Measurements from ENCODE around the gene GRIK1.
A peak's percentile ranks its signal among the peaks of the same experiment; 100 is the strongest.

Gene GRIK1

DNA sequence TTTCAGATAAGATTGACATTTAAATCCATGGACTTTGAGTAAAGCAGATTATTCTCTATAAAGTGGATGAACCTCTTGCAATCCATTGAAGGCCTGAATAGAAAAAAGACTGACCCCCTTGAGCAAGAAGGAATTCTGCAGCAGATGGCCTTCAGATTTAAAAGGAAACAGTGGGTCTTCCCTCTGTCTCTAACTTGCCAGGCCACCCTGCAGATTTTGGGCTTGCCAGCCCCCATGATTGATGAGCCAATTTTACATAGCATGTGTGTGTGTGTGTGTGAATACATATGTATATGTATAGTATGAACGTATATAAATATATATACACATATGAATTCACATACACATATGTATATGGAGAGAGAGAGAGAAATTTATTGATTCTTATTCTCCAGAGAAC lies 113.4 kb downstream of the GRIK1 start:
- no peak for DNase-seq

DNA sequence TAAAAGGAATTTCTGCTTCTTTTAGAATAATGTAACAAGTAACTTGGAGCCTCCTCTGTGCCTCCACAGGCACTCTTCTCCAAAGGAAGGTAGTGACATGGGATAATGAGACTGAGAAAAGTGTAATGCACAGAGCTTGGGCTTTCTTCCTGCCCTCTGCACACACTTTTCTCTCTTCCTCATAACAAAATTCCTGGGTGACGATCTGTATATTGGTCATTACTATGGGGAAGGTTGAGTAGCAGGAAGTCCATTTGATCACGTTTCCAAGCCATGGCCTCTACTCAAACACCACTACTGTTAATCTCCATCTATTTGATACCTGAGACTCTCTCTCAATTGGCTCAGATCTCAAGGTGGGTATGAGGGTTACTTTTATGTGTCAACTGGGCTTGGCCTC lies 113.9 kb downstream of the GRIK1 start:
- DNase-seq, result no peak

DNA sequence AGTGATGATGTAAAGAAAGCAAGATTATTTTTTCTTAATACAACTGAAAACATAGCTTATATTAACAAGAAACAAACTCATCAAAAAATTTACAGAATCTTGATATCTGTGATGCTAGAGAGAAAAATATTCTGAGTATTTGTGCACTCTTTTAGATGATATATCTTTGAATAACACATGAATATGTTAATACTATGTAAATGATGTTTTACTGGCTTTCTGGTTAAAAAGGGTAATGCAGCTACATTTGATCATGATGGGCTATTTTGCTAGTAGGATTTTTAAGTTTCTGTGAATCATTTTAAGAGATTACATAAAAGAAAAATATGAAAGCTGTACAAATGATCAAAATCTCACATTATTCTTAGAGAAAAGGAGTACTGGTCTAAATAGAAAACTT lies 114.5 kb downstream of the GRIK1 start:
- DNase-seq, result no peak

DNA sequence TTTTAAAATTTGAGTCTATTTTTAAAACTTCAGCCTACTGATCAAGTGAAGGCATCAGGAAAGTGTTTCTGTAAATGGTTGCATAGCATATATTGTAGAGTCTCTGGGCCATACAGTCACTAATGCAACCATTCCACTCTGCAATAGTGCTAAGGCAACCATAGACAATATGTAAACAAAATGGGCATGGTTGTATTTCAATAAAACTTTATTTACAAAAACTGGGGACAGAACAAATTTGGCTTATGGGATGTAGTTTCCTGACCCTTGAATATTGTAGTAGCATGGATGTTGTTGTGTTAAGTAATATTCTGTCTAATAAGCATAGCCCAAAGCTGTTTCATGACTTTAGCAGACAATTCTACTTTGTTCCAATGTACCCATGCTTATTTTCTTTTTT lies 117.7 kb downstream of the GRIK1 start:
- DNase-seq, result no peak

DNA sequence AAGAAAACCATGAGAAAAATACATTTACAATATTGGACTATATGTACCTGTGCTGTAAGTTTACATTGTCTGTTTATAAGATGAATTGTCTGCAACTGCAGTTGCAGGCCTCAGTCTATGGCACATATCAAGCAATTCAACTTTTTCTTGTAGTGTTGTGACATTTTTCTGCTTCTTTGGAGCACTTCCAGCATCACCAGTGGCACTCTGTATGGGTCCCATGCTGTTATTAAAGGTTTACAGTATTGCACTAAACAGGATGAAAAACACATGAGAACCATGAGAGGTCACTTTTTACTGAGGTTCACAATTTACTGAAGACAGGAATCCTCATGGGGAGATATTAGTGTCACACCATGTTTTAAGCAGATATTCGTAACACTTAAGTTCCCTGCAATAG lies 118.6 kb downstream of the GRIK1 start:
- no peak for DNase-seq

DNA sequence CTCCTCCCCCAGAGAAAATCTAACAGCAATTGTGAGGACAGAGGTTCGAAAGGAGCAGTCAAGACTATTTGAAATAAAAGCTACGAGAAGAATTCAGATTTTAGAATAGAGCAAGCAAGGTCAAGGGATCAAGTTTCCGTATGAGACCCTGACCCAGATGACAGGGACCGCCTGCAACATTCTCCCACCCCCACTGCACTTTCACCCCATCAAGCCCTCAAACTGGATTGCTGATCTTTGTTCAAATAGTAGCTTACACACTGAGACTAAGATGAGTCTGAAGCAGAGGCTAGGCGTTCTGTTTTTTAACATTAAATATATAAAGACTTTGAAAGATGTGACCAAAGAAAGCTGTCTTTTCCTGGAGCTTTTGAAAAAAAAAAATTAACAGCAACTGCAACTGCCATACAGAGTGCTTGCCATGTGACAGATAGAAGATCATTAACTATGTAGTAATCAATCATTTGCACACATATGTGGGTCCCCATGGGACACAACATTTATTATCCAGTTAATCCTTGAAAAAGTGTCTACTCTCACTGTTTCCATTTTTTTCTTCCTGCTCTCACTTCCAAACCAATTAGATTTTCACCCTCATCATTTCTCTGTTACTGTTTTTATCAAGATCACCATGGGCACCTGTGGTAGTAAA lies 120.0 kb downstream of the GRIK1 start:
- DNase-seq, result no peak

DNA sequence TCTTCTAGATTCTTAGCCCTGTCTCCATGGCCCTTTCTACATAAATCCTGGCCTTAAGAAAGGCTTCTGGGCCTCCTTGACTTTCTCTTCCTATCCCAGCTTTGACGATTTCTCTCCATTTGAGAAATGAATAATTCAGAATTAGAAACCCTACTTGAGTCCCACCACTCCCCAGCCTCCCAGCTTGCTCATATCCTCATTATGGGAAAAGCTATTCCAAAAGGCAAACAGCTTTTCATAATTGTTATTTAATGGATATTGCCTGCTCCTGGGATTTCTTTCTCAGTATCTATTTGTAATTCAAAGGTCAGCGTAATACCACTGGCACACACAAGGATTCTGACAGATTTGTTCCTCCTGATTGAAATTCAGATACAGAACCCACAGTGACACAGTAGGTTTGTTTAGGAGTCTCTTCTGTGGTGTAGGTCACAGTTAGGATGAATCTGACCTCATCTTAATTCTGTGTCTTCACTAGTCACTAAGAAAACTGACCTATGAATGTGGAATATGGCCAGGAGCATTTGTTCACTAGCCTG lies 121.3 kb downstream of the GRIK1 start:
- no peak for DNase-seq

DNA sequence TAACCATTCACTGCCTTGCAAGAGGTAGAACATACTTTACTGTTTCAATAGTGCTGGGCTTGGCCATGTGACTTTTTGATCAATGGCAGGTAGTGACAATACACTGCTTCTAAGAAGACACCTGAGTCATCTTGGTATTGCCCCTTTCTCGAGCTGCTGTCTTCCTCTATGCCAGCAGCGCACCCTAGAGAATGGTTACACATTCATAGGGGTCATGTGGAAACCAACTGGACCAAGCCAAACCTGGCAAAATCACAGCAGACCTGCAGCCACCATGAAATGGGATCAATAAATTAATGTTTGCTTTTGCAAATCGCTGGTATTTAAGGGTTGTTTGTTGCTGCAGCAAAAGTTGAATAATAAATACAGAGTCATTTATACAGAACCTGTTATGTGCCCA lies 122.3 kb downstream of the GRIK1 start:
- no peak for DNase-seq

DNA sequence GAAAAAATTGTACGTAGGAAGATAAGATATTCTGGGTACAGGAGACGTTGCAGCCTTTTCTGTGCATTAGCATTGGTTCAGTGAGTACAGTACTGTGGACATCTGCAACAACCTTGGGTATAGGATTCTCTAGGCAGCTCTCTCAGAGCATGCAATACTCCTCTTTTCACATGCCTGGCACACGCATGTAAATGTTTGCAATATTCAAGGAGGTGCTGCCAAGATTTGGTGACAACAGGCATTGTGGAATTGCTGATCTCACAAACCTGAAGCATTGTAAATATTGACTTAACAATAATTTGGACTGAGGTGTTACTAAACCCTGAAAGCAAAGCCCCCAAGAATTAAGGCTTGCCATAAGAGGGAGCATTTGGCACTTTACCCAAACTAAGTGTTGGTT lies 126.8 kb downstream of the GRIK1 start:
- DNase-seq, result peak in 1 of 2 experiments; percentile 18

DNA sequence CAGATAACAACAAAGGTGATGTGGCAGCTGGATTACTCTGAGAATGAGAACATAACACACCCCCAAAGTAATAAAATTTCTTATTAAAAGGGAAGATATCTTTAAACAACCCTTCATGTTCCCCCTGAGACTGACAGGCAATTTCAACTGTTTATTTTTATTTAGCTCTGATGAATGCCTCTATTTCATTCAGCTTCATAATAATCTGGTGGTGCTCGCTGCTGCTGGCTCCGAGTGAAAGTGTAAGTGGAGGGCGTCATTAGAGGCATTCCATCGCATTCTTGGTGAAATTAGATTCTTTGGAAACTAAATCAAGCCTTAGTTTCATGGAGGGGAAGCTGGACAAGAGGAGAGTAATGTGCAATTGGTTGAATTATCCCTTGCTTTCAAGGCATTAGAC lies 128.9 kb downstream of the GRIK1 start:
- no peak for DNase-seq

DNA sequence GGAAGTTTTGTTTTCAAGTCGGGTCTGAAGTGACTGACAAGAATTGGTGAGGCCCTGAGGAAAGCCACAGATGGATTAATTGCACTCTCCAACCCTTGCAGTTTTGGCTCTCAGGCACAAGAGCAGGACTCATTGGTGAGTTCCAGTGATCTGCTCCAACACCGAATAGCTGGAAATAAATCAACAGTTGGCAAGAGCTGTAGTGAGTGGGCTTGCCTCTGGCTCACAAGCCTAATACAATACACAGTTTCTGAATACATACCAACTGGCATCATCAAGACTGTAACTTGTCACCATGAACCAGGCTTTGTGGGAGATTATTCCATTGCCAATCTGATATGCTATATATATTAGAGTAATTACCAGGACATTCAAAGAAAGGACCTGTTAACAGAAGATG lies 131.6 kb downstream of the GRIK1 start:
- DNase-seq, result no peak

DNA sequence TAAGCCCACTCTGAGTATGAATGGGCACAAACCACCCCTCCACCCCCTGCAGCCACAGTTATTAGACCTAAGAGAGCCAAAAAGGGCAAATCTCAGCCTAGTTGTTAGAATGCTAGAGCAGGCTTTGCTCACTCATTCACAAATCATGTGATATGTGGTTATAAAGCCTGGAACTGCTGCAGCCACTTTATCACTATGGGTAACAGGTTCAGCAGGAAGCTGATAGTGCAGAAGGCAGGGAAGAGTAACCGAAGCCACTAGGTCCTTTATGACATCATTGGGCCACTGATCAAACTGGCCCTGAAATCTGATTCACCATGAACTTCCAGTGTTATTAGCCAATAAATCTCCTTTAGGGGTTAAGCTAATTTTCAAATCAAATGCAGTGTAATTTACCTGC lies 134.7 kb downstream of the GRIK1 start:
- DNase-seq, result no peak

DNA sequence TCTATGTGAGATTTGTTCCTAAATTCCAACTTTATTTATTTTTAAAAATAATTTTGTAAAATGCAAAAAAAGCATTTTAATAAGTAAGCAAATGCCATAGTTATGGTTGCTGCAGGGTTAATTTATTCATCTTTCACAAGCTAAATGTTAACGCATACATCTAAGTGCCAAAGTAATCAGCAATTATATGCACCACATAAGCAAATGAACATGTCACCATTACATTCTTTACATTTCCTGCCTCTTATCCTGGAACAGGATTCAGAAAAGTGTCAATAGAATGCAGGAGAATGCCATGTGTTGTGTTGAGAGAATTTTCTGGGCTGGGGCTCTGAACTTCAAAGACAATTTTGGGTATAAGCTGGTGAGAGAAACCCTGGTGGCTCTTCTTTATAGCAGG lies 136.6 kb downstream of the GRIK1 start:
- peak in 1 of 2 experiments; percentile 0 for DNase-seq

DNA sequence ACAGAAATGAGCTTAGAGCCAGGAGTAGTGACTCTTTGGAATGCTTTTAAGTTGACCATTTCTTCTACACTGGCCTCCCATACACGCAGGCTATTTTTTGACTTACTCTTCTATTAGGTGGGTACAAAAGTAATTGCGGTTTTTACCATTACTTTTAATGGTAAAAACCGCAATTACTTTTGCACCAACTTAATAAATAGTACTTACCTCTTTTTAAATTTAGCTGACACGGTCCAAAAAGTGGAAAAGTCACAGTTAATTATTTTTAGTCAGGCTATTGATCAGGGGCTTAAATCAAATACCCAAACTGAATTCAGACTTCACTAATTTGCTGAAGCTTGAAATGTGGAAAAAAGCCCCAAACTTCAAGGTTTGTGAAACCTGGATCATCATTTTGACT lies 138.7 kb downstream of the GRIK1 start:
- no peak for DNase-seq

DNA sequence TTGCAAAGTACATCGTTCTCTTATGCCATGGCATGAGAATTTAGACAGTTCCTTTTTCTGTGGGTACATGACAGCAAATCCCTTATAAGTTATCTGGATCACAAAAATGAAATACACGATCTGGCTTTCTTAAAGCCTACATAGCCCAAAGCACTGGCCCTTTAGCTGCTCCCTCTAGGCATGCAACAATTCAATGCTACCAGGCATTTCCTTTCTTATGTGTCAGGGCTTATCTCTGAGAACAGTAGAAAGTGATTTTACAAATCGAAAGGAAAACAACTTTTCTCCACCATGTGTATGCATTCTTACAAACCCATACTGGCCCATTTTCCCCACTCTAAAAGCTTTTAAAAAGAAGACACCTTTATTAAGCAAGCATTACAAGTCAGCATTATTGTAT lies 139.7 kb downstream of the GRIK1 start:
- no peak for DNase-seq

DNA sequence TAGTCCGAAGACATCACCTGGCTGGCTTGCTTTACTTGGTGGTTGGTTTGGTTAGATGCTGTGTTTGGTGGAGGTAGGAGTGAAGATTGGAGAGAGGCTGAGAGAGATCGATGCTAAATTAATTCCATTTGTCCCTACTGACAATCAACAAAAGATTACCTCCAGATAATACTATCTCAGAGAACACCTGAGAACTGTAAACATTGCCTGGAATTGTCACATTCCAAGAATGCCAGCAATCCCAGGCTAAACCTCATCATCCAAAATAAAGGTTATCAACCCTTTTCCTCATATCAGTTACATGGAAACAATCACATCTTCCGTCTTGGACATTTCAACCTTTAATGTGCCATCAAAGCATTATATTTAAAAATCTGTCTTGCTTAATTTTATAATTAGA lies 141.0 kb downstream of the GRIK1 start:
- DNase-seq, result no peak

DNA sequence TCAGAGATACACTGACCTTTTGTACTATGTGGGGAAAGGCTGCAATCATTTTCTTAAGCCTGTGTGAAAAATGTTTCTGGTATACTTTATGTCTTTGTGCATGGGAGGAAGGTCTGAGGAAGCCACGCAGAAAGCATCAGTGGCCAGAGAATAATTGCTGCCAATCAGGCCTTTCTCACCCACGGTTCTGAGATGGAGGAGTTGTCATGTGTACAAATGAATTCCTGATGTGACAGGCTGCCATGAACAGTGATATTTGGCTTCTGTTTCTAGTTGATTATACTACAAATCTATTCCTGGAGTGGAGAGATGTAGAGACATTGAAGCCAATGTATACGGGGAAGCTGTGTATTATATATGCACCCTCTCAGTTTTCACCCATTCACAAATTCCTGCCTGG lies 142.6 kb downstream of the GRIK1 start:
- DNase-seq, result no peak

DNA sequence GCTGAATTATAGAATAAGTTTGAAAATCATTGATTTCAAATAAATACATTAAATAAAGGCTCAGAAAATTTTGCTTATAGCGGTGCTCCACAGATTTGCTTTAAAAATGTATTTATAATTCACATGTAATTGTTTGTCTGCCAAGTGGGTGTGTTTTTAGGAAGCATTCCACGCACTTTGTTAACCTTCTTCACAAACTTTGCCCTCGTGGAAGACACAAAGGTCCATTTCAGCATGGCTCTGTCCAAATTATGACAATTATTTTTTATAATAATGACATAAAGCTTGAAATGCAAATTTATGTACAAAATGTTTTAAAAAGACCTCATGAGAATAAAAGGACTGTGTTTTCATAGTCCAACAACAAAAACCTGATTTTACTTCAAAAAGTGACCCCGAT lies 146.1 kb downstream of the GRIK1 start:
- DNase-seq, result no peak

DNA sequence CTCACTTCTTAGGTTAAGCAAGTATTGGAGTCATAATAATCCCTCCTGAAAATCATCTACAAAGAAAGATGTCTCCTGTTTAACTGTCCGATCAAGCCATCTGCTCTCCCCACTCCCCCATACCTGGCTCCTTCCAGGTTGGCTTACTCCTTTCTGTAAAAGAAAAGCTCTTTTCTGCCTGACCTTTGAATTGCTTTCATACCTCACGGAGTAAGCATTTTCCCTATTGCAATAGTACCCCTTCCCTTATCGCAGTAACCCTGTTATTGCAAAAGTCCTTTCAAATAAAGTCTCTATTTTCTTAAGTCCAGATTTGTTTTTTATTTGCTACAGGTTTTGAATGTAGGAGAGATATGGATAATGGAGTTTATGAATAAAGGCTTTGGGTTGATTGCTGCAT lies 150.4 kb downstream of the GRIK1 start:
- no peak for DNase-seq

DNA sequence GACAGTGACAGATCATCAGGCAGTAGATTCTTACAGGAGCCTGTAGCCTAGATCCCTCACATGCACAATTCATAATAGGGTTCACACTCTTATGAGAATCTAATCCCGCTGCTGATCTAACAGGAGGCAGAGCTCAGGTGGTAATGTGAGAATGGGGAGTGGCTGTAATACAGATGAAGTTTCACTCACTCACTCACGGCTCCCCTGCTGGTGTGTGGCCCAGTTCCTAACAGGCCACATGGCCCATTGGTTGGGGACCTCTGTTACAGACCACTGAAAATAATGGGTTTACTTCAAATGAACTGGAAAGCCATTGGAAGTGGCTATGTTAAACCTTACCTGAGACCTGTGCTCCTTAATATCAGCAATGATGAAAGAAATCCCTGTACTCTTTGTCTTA lies 151.0 kb downstream of the GRIK1 start:
- no peak for DNase-seq

DNA sequence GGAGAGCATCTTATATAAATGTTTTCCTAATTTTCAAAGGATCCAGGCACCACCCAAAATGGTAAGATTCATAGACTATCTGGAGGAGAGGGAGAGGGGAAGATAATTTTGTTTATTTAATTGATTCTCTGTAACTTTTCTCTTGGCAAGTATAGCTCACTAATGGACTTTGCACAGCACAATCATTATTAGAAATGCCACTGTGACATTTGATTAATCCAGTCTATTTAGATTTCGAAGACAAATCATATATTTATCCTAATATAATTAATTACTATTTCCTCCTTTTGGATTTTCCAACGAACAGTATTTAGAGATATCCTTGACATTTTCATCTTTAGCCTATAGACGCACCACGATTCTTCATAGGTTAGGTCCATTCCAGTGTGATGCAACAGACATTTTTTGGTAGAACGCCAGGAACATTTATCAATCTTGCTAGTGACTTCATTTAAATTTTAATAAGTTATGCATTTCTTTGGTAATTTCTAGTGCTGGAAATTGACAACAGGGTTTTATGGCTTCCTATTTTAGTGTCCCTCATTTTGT lies 152.4 kb downstream of the GRIK1 start:
- DNase-seq, result no peak

DNA sequence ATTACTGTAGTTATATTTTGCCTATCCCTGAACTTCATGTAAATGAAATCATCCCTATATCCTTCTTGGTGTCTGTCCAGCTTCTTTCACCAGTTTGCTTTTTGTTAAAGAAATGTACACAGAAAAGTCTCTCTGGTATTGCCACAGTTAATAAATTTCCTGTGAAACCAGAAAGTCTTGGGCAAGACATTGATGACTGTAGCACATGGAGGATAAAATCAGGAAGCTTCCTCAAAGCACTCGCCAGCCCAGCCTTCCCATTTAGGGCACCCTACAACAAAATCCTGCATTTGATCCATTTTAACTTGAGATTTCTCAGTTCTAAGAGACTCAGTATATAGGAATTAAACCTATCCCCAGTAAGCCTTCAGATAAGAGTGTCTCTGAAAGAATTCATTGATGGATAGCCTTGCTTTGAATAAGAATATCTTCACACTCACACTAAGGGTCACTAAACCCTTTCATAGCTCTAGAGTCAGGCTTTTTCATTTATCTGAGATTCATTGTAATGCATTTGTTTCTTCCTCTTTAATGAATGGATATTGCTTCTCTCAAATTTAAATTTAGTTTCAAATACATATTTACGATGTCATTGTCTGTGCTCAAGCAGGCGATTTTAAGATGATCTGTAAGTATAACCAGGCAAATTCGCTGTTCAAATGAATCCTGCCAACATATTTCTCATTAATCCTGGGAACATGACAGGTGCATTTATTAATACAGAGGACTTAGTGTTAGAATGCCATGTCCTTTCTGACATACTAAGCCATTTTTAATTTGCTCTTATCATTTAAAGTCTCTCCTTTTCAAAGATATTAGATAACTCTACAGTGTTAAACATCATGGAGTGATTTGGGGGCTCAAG lies 153.1 kb downstream of the GRIK1 start:
- DNase-seq, result no peak

DNA sequence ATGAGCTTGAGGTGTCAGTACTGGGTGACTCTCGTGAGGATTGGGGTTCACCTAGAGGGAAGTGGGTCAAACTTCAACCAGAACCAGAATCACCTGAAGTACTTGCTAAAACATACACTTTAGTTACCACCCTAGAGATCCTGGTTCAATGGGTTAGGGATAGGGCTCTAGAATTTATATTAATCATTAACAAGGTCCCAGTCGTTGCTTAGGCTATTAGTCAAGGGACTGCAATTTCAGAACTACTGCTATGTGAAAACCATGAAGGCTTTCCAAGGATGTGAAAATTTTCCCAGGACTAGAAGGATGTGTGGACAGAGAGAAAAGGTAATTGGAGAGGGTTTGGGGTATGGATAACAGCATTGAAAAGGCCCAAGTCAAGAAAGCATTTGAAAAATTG lies 162.6 kb downstream of the GRIK1 start:
- no peak for DNase-seq

DNA sequence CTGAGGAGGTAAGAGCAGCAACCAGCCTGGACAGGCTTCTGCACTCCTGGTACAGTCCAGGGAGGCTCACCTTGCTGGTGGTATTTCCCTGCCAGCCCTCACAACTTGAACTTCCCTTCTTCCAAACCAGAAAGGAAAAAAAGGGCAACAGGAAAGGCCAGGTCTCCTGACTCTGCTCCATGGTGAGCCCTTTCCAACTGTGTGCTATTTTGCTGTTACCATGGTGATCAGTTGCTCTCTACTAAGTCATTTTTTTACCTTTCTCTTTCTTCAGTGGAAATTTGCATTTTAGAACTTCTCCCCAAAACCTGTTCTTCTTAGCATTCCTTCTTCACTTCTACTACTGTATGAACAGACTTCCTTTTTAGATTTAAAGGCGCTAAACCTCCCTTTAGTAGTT lies 164.3 kb downstream of the GRIK1 start:
- no peak for DNase-seq
